K562 (cell line): ENCODE measurements around the gene MED14. TPM values are rescaled to one million over a fixed set of nuclear protein-coding genes. Genes with fewer than 3 reads are reported as not detected.

Experiments used
- ATAC-seq: fragments of 200-7000 bp; cut with Tn5 transposase; 3 replicates; pipeline ENCODE4 v1.9.1; 2020; ENCODE audit warnings: moderate library complexity
- BruUV-seq: library from RNA; stranded (reverse); fragments of 400-500 nt; replicated peaks from 2 replicates; lab custom pipeline; 2021; lab: Mats Ljungman, UMichigan
- CTCF ChIA-PET: fragments of 300-600 bp; formaldehyde crosslinking; extraction: SDS; loops from one replicate; lab custom pipeline; 2021; ENCODE audit warnings: low intra/inter-chr PET ratio; lab: Yijun Ruan, JAX
- POLR2A ChIA-PET: fragments of 300-600, 350-650 bp; sonication (Branson Sonifier 250); formaldehyde crosslinking; extraction: SDS; loops from one replicate; lab custom pipeline; 2021; ENCODE audit warnings: antibody characterized with exemption, inconsistent platforms; lab: Yijun Ruan, JAX
- DNase-seq, 4 experiments: peaks; one replicate each; pipeline versions ENCODE4 v3.0.0 to v3.0.0-alpha.2; 2011 to 2018; ENCODE audit warnings: low spot score in 3 of 4, mixed read lengths in 3 of 4; ENCODE audit errors: extremely low read depth in 1 of 4
- FAIRE-seq: peaks from 2 replicates; lab custom pipeline; 2011; peaks lifted over from hg19 to GRCh38; lab: Jason Lieb, UNC
- H2AFZ ChIP-seq: 2 replicates; pipeline ENCODE4 v1.6.0; 2011; ENCODE audit warnings: low read depth, low read length, control low read depth, inconsistent platforms
- H3K27ac ChIP-seq: fragments of 200-600 bp; 3 replicates; pipeline ENCODE4 v1.8.0; 2011; ENCODE audit warnings: low read depth, mild to moderate bottlenecking, control low read depth, inconsistent platforms, low read length, moderate library complexity, mixed read lengths; ENCODE audit errors: extremely low read depth
- H3K27me3 ChIP-seq, 2 experiments: fragments of 300-600 bp in 1 of 2; 2 replicates in 1 of 2; 3 replicates in 1 of 2; pipeline versions ENCODE4 v1.6.0 to v1.8.0; 2011; ENCODE audit warnings: inconsistent platforms in 2 of 2, low read length in 2 of 2, mild to moderate bottlenecking in 1 of 2, mixed read lengths in 1 of 2, moderate library complexity in 1 of 2; ENCODE audit not compliant: control insufficient read depth in 2 of 2, insufficient read depth in 2 of 2
- H3K36me3 ChIP-seq: fragments of 300-600 bp; 3 replicates; pipeline ENCODE4 v1.8.0; 2011; ENCODE audit warnings: mild to moderate bottlenecking, low read length, inconsistent platforms; ENCODE audit not compliant: control insufficient read depth, insufficient read depth
- H3K4me1 ChIP-seq, 2 experiments: fragments of 200-600 bp in 1 of 2; replicated peaks in 1 of 2; 2 replicates in 1 of 2; 3 replicates in 1 of 2; pipeline versions ENCODE4 v1.5.1 to v1.8.0; 2011; ENCODE audit warnings: inconsistent platforms in 2 of 2, low read length in 2 of 2, mild to moderate bottlenecking in 1 of 2, mixed read lengths in 1 of 2, moderate library complexity in 1 of 2; ENCODE audit not compliant: control insufficient read depth in 2 of 2, insufficient read depth in 2 of 2
- H3K4me2 ChIP-seq: 2 replicates; pipeline ENCODE4 v1.6.1; 2011; ENCODE audit warnings: low read length, control low read depth, inconsistent platforms, mixed read lengths; ENCODE audit not compliant: insufficient read depth
- H3K4me3 ChIP-seq: fragments of 200-600 bp; sonication (generic), shearing (Covaris generic); 2 replicates; pipeline ENCODE4 v1.5.1; 2016; ENCODE audit warnings: control low read depth, inconsistent platforms
- H3K79me2 ChIP-seq: fragments of 200-600 bp; 3 replicates; pipeline ENCODE4 v1.8.0; 2011; ENCODE audit warnings: low read length, inconsistent platforms; ENCODE audit not compliant: control insufficient read depth, insufficient read depth
- H3K9ac ChIP-seq, 2 experiments: 2 replicates each; pipeline versions ENCODE4 v1.6.0 to v1.6.1; 2011; ENCODE audit warnings: low read depth in 2 of 2, low read length in 2 of 2, control low read depth in 1 of 2, inconsistent platforms in 1 of 2, mild to moderate bottlenecking in 1 of 2, mixed read lengths in 1 of 2; ENCODE audit not compliant: insufficient read depth in 1 of 2
- H3K9me1 ChIP-seq: one replicate; pipeline ENCODE4 v1.6.0; 2011; ENCODE audit warnings: inconsistent platforms, mild to moderate bottlenecking, low read length, moderate library complexity; ENCODE audit not compliant: control insufficient read depth, insufficient read depth
- H3K9me3 ChIP-seq: replicated peaks from 2 replicates; pipeline ENCODE4 v1.5.1; 2011; ENCODE audit warnings: low read depth, low read length, inconsistent platforms; ENCODE audit not compliant: control insufficient read depth, insufficient read depth
- H4K20me1 ChIP-seq: replicated peaks from 2 replicates; pipeline ENCODE4 v1.6.1; 2011; ENCODE audit warnings: low read length, inconsistent platforms, mixed read lengths; ENCODE audit not compliant: control insufficient read depth, insufficient read depth
- CHD1 ChIP-seq: fragments of 200-600 bp; sonication (generic); IDR thresholded peaks from one replicate; pipeline ENCODE4 v1.6.1; 2012; ENCODE audit warnings: mild to moderate bottlenecking, moderate library complexity, low read length, inconsistent platforms
- CTCFL ChIP-seq: IDR thresholded peaks from 2 replicates; pipeline ENCODE4 v1.6.1; 2011; ENCODE audit warnings: borderline replicate concordance, low read depth, mild to moderate bottlenecking, moderate library complexity, low read length; ENCODE audit not compliant: insufficient read depth, poor library complexity, severe bottlenecking
- DACH1 ChIP-seq: fragments of 450-650 bp; IDR thresholded peaks from 2 replicates; pipeline ENCODE4 v1.6.1; 2018; ENCODE audit not compliant: partially characterized antibody
- ESRRB ChIP-seq: fragments of 250-450 bp; sonication (Bioruptor Pico); IDR thresholded peaks from 2 replicates; pipeline ENCODE4 v1.5.0; 2020; ENCODE audit warnings: mild to moderate bottlenecking, moderate library complexity, borderline replicate concordance
- MLX ChIP-seq, 2 experiments: fragments of 450-650 bp in 1 of 2; sonication (generic) in 1 of 2; formaldehyde crosslinking; conservative IDR thresholded peaks; 2 replicates each; pipeline versions ENCODE4 v1.4.0 to v1.8.1; 2020 to 2022; ENCODE audit warnings: mild to moderate bottlenecking in 1 of 2, missing genetic modification reagents in 1 of 2
- MTA1 ChIP-seq: fragments of 450-650 bp; IDR thresholded peaks from 2 replicates; pipeline ENCODE4 v1.6.1; 2017; ENCODE audit warnings: borderline replicate concordance
- MXD1 ChIP-seq: fragments of 250-450 bp; sonication (Bioruptor Pico); IDR thresholded peaks from 2 replicates; pipeline ENCODE4 v1.8.0; 2021; ENCODE audit warnings: borderline replicate concordance, mild to moderate bottlenecking, moderate library complexity; ENCODE audit not compliant: poor library complexity, severe bottlenecking
- NFIX ChIP-seq: fragments of 250-450 bp; sonication (Bioruptor Pico); IDR thresholded peaks from 2 replicates; pipeline ENCODE4 v1.4.0; 2020; ENCODE audit warnings: low read depth, mild to moderate bottlenecking, moderate library complexity
- PATZ1 ChIP-seq: fragments of 250-450 bp; sonication (Bioruptor Pico); IDR thresholded peaks from 2 replicates; pipeline ENCODE4 v1.5.0; 2020; ENCODE audit warnings: mild to moderate bottlenecking, borderline replicate concordance
- POLR2AphosphoS2 ChIP-seq: IDR thresholded peaks from 2 replicates; pipeline ENCODE4 v1.6.1; 2012; ENCODE audit warnings: low read length, improper control_type of control experiment
- RAD21 ChIP-seq, 2 experiments: fragments of 250-450 bp in 1 of 2; fragments of 450-650 bp in 1 of 2; sonication (Bioruptor Pico) in 1 of 2; formaldehyde crosslinking in 1 of 2; IDR thresholded peaks in 1 of 2; conservative IDR thresholded peaks in 1 of 2; 2 replicates each; pipeline versions ENCODE4 v1.4.0 to v1.8.0; 2020 to 2022; ENCODE audit warnings: mild to moderate bottlenecking in 2 of 2, moderate library complexity in 1 of 2
- TEAD1 ChIP-seq, 2 experiments: fragments of 450-650 bp in 1 of 2; sonication (generic) in 1 of 2; formaldehyde crosslinking; IDR thresholded peaks; 2 replicates each; pipeline versions ENCODE4 v1.4.0 to v1.8.0; 2020 to 2022; ENCODE audit warnings: mild to moderate bottlenecking in 2 of 2, missing genetic modification reagents in 1 of 2
- ZNF347 ChIP-seq: fragments of 450-650 bp; formaldehyde crosslinking; IDR thresholded peaks from 2 replicates; pipeline ENCODE4 v1.4.0; 2020; ENCODE audit warnings: low read depth, mild to moderate bottlenecking, moderate library complexity
- ZNF589 ChIP-seq: fragments of 200-800 bp; sonication (Bioruptor generic); IDR thresholded peaks from 2 replicates; pipeline ENCODE4 v1.6.1; 2016; ENCODE audit warnings: low read depth, missing genetic modification characterization, missing compliant biosample characterization
- ZNF695 ChIP-seq: fragments of 450-650 bp; formaldehyde crosslinking; IDR thresholded peaks from 2 replicates; pipeline ENCODE4 v1.4.0; 2020; ENCODE audit warnings: mild to moderate bottlenecking, moderate library complexity
- ZNF699 ChIP-seq: fragments of 250-450 bp; sonication (Bioruptor Pico); IDR thresholded peaks from 2 replicates; pipeline ENCODE4 v1.8.0; 2021; ENCODE audit warnings: mild to moderate bottlenecking, moderate library complexity; ENCODE audit not compliant: insufficient replicate concordance
- WGBS: fragments of 100-300 bp; shearing (Covaris generic); methylation state at CpG from one replicate; pipeline ENCODE4 v1.1.6; 2016; ENCODE audit warnings: low coverage, mixed read lengths; ENCODE audit not compliant: insufficient coverage; ENCODE audit errors: missing lambda C conversion rate; 5-methylcytosine and 5-hydroxymethylcytosine counted together
- in situ Hi-C: fragments of 300-500 bp; cut with MboI; formaldehyde crosslinking; loops from 4 replicates; pipeline ENCODE4 v1.15.0; 2018; ENCODE audit warnings: inconsistent platforms, mixed read lengths
- intact Hi-C: fragments of 100-400 bp; cut with micrococcal nuclease; formaldehyde crosslinking; loops from 2 replicates; pipeline ENCODE4 v1.14.2; 2022
- polyA plus RNA-seq, 8 experiments: library from polyadenylated mRNA; depleted of rRNA in 4 of 8; stranded (reverse) in 5 of 8; unstranded in 3 of 8; fragments of >200 nt; fragmentation: Nextera tagmentation in 2 of 8; fragmentation: Illumina TruSeq in 1 of 8; extraction: Ambion mirVana in 2 of 8; extraction: Trizol in 1 of 8; gene quantifications; 2 replicates each; pipeline versions ENCODE4 v1.2.1 to v1.2.3, GENCODE V29; 2011 to 2014; ENCODE audit warnings: inconsistent platforms in 1 of 8, missing spikeins in 1 of 8
- total RNA-seq, 7 experiments: library from RNA; depleted of rRNA in 6 of 7; stranded (reverse); fragments of >200 nt in 6 of 7; fragmentation: Illumina TruSeq in 2 of 7; extraction: Trizol in 2 of 7; gene quantifications; 2 replicates each; pipeline versions ENCODE4 v1.2.1 to v1.2.3, GENCODE V29; 2011 to 2021; ENCODE audit warnings: low replicate concordance in 1 of 7

The MED14 gene
- total and polyA plus RNA-seq, 9 of the 15 experiments (the other 6 are each of a cell fraction or from before 2014, with no cell fraction given), result 9.2 to 35.3 (median 18.7) TPM

GRCh38 chrX:40683245-40683644 lies 52.1 kb downstream of the MED14 start (continued):
- TF ChIP-seq MTA1 (no peak), ESRRB (CRISPR knock-in tag) (no peak), TEAD1 (CRISPR knock-in tag; IDR thresholded peaks at IDR 0.05) (no peak), PATZ1 (no peak)

- Histone ChIP-seq H3K4me2 (no peak overlapping the region), H3K4me1 (no peaks in the 10 kb centered on the region), H3K9me1 (no peaks in the 10 kb centered on the region), H2AFZ (no peak overlapping the region), H3K9ac (no peak overlapping the region), H3K36me3 (peaks cover 53% of the 10 kb centered on the region; the same call in 2 of the 3 replicates), H3K27ac (no peak overlapping the region), H3K9me3 (no peaks in the 10 kb centered on the region), H3K27me3 (no peaks in the 10 kb centered on the region), H3K4me3 (no peak overlapping the region), H3K79me2 (no peaks in the 10 kb centered on the region), H4K20me1 (no peaks in the 10 kb centered on the region)
- in situ Hi-C loops, result no loop called here
- ChIA-PET CTCF (no interaction called here), POLR2A (interaction anchor here (0.5 kb wide), 1 partner anchor 19 kb away, joined by 4 read pairs; no protein-coding TSS in a partner anchor)
- no peak for FAIRE-seq
- intact Hi-C loops, result no loop called here
- DNase-seq, result no peak
- ATAC-seq, result no peak
- no TSS peak for BruUV-seq
- WGBS, result 75% methylated on average over 6 of the region's 6 CpGs
- TF ChIP-seq ZNF347 (CRISPR knock-in tag) (no peak), ZNF695 (CRISPR knock-in tag) (no peak), MLX (CRISPR knock-in tag; conservative IDR thresholded peaks at IDR 0.05) (no peak), ZNF699 (CRISPR knock-in tag) (no peak), MXD1 (CRISPR knock-in tag) (no peak), DACH1 (no peak), CTCFL (no peak), POLR2AphosphoS2 (no peak), RAD21 (CRISPR knock-in tag; conservative IDR thresholded peaks at IDR 0.05 in 1 of 2, IDR thresholded peaks at IDR 0.05 in 1 of 2) (no peak), ZNF589 (CRISPR knock-in tag) (no peak), CHD1 (no peak), NFIX (CRISPR knock-in tag) (no peak)
Observed at GRCh38 chrX:40671126-40671525, 64.2 kb downstream of the MED14 start.
